WTC11 (cell line): ENCODE data around the gene KANK4. TPM values are rescaled to one million over a fixed set of nuclear protein-coding genes. Genes with fewer than 3 reads are reported as not detected.

Experiments
- ATAC-seq: fragments of 200-7000 bp; cut with Tn5 transposase; 2 replicates; pipeline ENCODE4 v1.10.0; 2021; ENCODE audit warnings: mild to moderate bottlenecking, moderate library complexity
- CTCF ChIA-PET: fragments of 300-600 bp; sonication (Branson Sonifier 250); formaldehyde crosslinking; loops from one replicate; lab custom pipeline; 2021; ENCODE audit warnings: antibody characterized with exemption; lab: Charles Lee
- POLR2A ChIA-PET: fragments of 350-600 bp; sonication (Branson Sonifier 250); formaldehyde crosslinking; loops from one replicate; lab custom pipeline; 2021; ENCODE audit warnings: antibody characterized with exemption; lab: Charles Lee
- DNase-seq: peaks from one replicate; pipeline ENCODE4 v3.0.0; 2021; ENCODE audit warnings: low spot score
- H3K27ac Mint-ChIP-seq: 2 replicates; pipeline ENCODE4 v1.8.0; 2021; ENCODE audit warnings: mixed read lengths
- H3K27me3 Mint-ChIP-seq: 2 replicates; pipeline ENCODE4 v1.8.0; 2021; ENCODE audit warnings: low read depth, mild to moderate bottlenecking, moderate library complexity, mixed read lengths
- H3K36me3 Mint-ChIP-seq: 2 replicates; pipeline ENCODE4 v1.8.0; 2021; ENCODE audit warnings: mixed read lengths
- H3K4me1 Mint-ChIP-seq: 2 replicates; pipeline ENCODE4 v1.8.0; 2022; ENCODE audit warnings: mixed read lengths
- H3K4me3 Mint-ChIP-seq: 2 replicates; pipeline ENCODE4 v1.8.0; 2021; ENCODE audit warnings: mild to moderate bottlenecking, moderate library complexity, mixed read lengths
- H3K9me3 Mint-ChIP-seq: 2 replicates; pipeline ENCODE4 v1.8.0; 2021; ENCODE audit warnings: mixed read lengths
- AFF4 ChIP-seq: sonication (generic); formaldehyde crosslinking; IDR thresholded peaks from 2 replicates; pipeline ENCODE4 v1.8.1; 2023; ENCODE audit warnings: mild to moderate bottlenecking, missing genetic modification reagents, borderline replicate concordance
- CREB1 ChIP-seq: sonication (generic); formaldehyde crosslinking; IDR thresholded peaks from 2 replicates; pipeline ENCODE4 v1.8.0; 2023; ENCODE audit warnings: mild to moderate bottlenecking, missing genetic modification reagents
- E2F4 ChIP-seq: sonication (generic); formaldehyde crosslinking; IDR thresholded peaks from 2 replicates; pipeline ENCODE4 v1.8.1; 2022; ENCODE audit warnings: low read depth, mild to moderate bottlenecking, moderate library complexity, missing genetic modification reagents, borderline replicate concordance
- ETV6 ChIP-seq: sonication (generic); formaldehyde crosslinking; IDR thresholded peaks from 2 replicates; pipeline ENCODE4 v1.8.1; 2022; ENCODE audit warnings: mild to moderate bottlenecking, missing genetic modification reagents
- FOXP1 ChIP-seq: sonication (generic); formaldehyde crosslinking; IDR thresholded peaks from 2 replicates; pipeline ENCODE4 v1.8.0; 2022; ENCODE audit warnings: missing genetic modification reagents, mild to moderate bottlenecking, moderate library complexity, borderline replicate concordance
- GABPB1 ChIP-seq: sonication (generic); formaldehyde crosslinking; IDR thresholded peaks from 2 replicates; pipeline ENCODE4 v1.8.1; 2023; ENCODE audit warnings: mild to moderate bottlenecking, missing genetic modification reagents
- IRF1 ChIP-seq: sonication (generic); formaldehyde crosslinking; IDR thresholded peaks from 2 replicates; pipeline ENCODE4 v1.8.0; 2023; ENCODE audit warnings: missing genetic modification reagents
- MXD4 ChIP-seq: fragments of 250-450 bp; sonication (Bioruptor Pico); IDR thresholded peaks from 2 replicates; pipeline ENCODE4 v1.8.0; 2021; ENCODE audit warnings: mild to moderate bottlenecking, moderate library complexity, borderline replicate concordance
- MYBL2 ChIP-seq: sonication (generic); formaldehyde crosslinking; IDR thresholded peaks from 2 replicates; pipeline ENCODE4 v1.8.1; 2023; ENCODE audit warnings: mild to moderate bottlenecking, moderate library complexity, missing genetic modification reagents
- NFE2L1 ChIP-seq: sonication (generic); formaldehyde crosslinking; IDR thresholded peaks from 2 replicates; pipeline ENCODE4 v1.8.1; 2023; ENCODE audit warnings: missing genetic modification reagents
- NR3C1 ChIP-seq: sonication (generic); formaldehyde crosslinking; conservative IDR thresholded peaks from 2 replicates; pipeline ENCODE4 v1.8.1; 2023; ENCODE audit warnings: low read depth, mild to moderate bottlenecking, missing genetic modification reagents
- TEAD1 ChIP-seq: sonication (generic); formaldehyde crosslinking; IDR thresholded peaks from 2 replicates; pipeline ENCODE4 v1.8.0; 2022; ENCODE audit warnings: mild to moderate bottlenecking, missing genetic modification reagents
- USF2 ChIP-seq: sonication (generic); formaldehyde crosslinking; IDR thresholded peaks from 2 replicates; pipeline ENCODE4 v1.8.1; 2023; ENCODE audit warnings: mild to moderate bottlenecking, missing genetic modification reagents, moderate library complexity
- ZNF232 ChIP-seq: sonication (generic); formaldehyde crosslinking; IDR thresholded peaks from 2 replicates; pipeline ENCODE4 v1.8.0; 2022; ENCODE audit warnings: mild to moderate bottlenecking, missing genetic modification reagents
- ZNF317 ChIP-seq: sonication (generic); formaldehyde crosslinking; IDR thresholded peaks from 2 replicates; pipeline ENCODE4 v1.8.1; 2023; ENCODE audit warnings: low read depth, mild to moderate bottlenecking, moderate library complexity, missing genetic modification reagents, borderline replicate concordance
- ZNF423 ChIP-seq: fragments of 250-450 bp; sonication (Bioruptor Pico); IDR thresholded peaks from 2 replicates; pipeline ENCODE4 v2.1.2; 2022; ENCODE audit warnings: mild to moderate bottlenecking, moderate library complexity
- total RNA-seq: library from RNA; stranded (reverse); gene quantifications from 3 replicates; pipeline ENCODE4 v1.2.3, GENCODE V29; 2021
- TF ChIP-seq, protein P1 (sequence below): sonication (generic); formaldehyde crosslinking; IDR thresholded peaks from 2 replicates; pipeline ENCODE4 v1.8.0; 2022; ENCODE audit warnings: mild to moderate bottlenecking, missing genetic modification reagents
- TF ChIP-seq, protein P2 (sequence below): sonication (generic); formaldehyde crosslinking; IDR thresholded peaks from 2 replicates; pipeline ENCODE4 v1.8.1; 2022; ENCODE audit warnings: mild to moderate bottlenecking, moderate library complexity, missing genetic modification reagents
- TF ChIP-seq, protein P3 (sequence below): fragments of 250-450 bp; sonication (Bioruptor Pico); IDR thresholded peaks from 2 replicates; pipeline ENCODE4 v1.8.0; 2021; ENCODE audit warnings: mild to moderate bottlenecking

The KANK4 gene
- total RNA-seq, 1 experiment from 2014 or later: 0.35 TPM

- no peak overlapping the region for H3K27ac Mint-ChIP-seq
- DNase-seq (no peak), ATAC-seq (no peak)
- peaks cover 11% of the 10 kb centered on the region for H3K4me1 Mint-ChIP-seq
- peaks cover 60% of the 10 kb centered on the region for H3K27me3 Mint-ChIP-seq
- ChIA-PET POLR2A (interaction anchor here (0.6 kb wide), 1 partner anchor 137 kb away, joined by 3 read pairs; no protein-coding TSS in a partner anchor), CTCF (no interaction called here)
- H3K36me3 Mint-ChIP-seq: no peaks in the 10 kb centered on the region
- TF ChIP-seq, protein P1, sequence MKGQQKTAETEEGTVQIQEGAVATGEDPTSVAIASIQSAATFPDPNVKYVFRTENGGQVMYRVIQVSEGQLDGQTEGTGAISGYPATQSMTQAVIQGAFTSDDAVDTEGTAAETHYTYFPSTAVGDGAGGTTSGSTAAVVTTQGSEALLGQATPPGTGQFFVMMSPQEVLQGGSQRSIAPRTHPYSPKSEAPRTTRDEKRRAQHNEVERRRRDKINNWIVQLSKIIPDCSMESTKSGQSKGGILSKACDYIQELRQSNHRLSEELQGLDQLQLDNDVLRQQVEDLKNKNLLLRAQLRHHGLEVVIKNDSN (CRISPR knock-in tag): no peak
- TF ChIP-seq FOXP1 (CRISPR knock-in tag) (no peak), USF2 (CRISPR knock-in tag) (no peak), AFF4 (CRISPR knock-in tag) (no peak), NFE2L1 (no peak), TEAD1 (CRISPR knock-in tag) (no peak), ETV6 (CRISPR knock-in tag) (no peak), IRF1 (CRISPR knock-in tag) (no peak)
- TF ChIP-seq, protein P2, sequence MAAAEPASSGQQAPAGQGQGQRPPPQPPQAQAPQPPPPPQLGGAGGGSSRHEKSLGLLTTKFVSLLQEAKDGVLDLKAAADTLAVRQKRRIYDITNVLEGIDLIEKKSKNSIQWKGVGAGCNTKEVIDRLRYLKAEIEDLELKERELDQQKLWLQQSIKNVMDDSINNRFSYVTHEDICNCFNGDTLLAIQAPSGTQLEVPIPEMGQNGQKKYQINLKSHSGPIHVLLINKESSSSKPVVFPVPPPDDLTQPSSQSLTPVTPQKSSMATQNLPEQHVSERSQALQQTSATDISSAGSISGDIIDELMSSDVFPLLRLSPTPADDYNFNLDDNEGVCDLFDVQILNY: no peak
- H3K4me3 Mint-ChIP-seq: no peak overlapping the region
- no peaks in the 10 kb centered on the region for H3K9me3 Mint-ChIP-seq
Measured at GRCh38 chr1:62316135-62316534, 3.1 kb downstream of the KANK4 start.

- peaks cover 12% of the 10 kb centered on the region for H3K4me1 Mint-ChIP-seq
- H3K27me3 Mint-ChIP-seq: peaks cover 54% of the 10 kb centered on the region
- no peak overlapping the region for H3K4me3 Mint-ChIP-seq
- H3K27ac Mint-ChIP-seq: no peak overlapping the region
- CTCF ChIA-PET: interaction anchor here (0.5 kb wide), 1 partner anchor 84 kb away, joined by 3 read pairs; no protein-coding TSS in a partner anchor
- no peak for DNase-seq
- no peaks in the 10 kb centered on the region for H3K9me3 Mint-ChIP-seq
- no peak for ATAC-seq
- POLR2A ChIA-PET: no interaction called here
- TF ChIP-seq, protein P3, sequence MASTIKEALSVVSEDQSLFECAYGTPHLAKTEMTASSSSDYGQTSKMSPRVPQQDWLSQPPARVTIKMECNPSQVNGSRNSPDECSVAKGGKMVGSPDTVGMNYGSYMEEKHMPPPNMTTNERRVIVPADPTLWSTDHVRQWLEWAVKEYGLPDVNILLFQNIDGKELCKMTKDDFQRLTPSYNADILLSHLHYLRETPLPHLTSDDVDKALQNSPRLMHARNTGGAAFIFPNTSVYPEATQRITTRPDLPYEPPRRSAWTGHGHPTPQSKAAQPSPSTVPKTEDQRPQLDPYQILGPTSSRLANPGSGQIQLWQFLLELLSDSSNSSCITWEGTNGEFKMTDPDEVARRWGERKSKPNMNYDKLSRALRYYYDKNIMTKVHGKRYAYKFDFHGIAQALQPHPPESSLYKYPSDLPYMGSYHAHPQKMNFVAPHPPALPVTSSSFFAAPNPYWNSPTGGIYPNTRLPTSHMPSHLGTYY (CRISPR knock-in tag): no peak
- no peak for TF ChIP-seq ZNF423 (CRISPR knock-in tag)
- no peak for TF ChIP-seq ZNF232
- no peak for TF ChIP-seq ZNF317
- no peak for TF ChIP-seq GABPB1 (CRISPR knock-in tag)
- TF ChIP-seq CREB1: no peak
- no peak for TF ChIP-seq TEAD1 (CRISPR knock-in tag)
- no peak for TF ChIP-seq MXD4 (CRISPR knock-in tag)
- TF ChIP-seq MYBL2 (CRISPR knock-in tag): no peak
- TF ChIP-seq NR3C1 (CRISPR knock-in tag): no peak
- no peak for TF ChIP-seq E2F4 (CRISPR knock-in tag)
- no peak for TF ChIP-seq USF2 (CRISPR knock-in tag)
- H3K36me3 Mint-ChIP-seq: no peaks in the 10 kb centered on the region
Measured at GRCh38 chr1:62315387-62315786, 3.8 kb downstream of the KANK4 start.
